ENCODE results near the gene SAMD10.
"Not testable (repeated sequence)": the region's sequence is repeated elsewhere in the genome, so short reads cannot be mapped to it uniquely, and the experiment has no call there.

Gene SAMD10

DNA sequence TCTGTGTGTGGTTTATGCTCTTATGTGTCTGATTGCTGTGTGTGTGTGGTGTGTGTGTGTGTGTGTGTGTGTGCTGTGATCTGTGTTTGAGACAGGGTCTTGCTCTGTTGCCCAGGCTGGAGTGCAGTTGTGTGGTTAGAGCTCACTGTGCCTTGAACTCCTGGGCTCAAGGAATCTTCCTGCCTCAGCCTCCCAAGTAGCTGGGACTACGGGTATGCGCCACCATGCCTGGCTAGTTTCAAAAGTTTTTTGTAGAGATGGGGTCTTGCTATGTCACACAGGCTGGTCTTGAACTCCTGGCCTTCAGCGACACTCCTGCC is 6.3 kb downstream of the SAMD10 start:
- no peak overlapping the region for H3K4me3 ChIP-seq (ENCODE audit: low read depth, low read length)
- in situ Hi-C loops (cut with HindIII; ENCODE audit: low sequenced_read_pairs), result no loop called here
- TF ChIP-seq CTCF (IDR thresholded peaks at IDR 0.05; ENCODE audit: low read depth, low read length, missing control alignments), result no peak
- no peak for DNase-seq (ENCODE audit: low read depth)

DNA sequence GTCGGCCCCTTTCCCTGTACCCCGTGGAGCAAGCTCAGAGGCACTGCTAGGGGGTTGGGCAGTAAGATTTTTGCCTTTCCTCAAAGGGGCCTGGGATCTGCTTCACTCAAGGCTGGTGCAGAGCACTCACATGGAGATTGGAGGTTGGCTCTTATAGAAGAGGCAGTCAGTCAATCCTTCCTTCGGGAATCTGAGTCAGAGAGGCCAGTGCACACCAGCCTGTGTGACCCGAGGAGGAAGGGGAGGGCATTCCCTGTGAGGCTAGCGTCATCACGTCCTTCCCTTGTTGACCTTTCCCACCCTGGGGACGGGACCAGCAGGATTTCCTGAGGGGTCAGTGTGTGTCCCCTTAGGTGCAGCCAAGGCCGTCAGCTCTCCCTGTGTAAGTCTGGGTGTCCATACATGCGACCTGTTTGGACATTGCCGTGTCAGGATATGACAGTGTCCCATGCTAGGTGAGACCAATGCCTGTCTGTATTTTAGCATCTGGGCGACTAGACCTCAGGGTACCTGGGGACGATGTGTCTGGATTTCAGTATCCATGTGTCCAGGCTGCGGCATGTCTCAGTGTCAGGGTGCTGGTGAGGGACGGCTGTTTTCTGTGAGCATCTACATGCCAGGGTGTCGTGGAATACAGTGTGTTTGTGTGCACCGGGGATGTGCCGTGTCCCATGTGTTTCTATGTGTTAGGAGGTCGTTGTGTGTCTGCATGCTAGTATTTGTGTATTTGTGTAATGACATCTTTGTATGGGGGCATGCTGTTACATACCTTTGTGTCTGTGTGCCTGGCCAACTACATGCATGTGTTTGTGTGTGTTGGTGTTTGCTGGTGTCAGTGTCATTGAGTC is 6.9 kb downstream of the SAMD10 start:
- DNase-seq (ENCODE audit: low read depth), result no peak
- no peak for TF ChIP-seq CTCF (IDR thresholded peaks at IDR 0.05; ENCODE audit: low read depth, low read length, missing control alignments)
- no peak overlapping the region for H3K4me3 ChIP-seq (ENCODE audit: low read depth, low read length)
- in situ Hi-C loops (cut with HindIII; ENCODE audit: low sequenced_read_pairs), result no loop called here

DNA sequence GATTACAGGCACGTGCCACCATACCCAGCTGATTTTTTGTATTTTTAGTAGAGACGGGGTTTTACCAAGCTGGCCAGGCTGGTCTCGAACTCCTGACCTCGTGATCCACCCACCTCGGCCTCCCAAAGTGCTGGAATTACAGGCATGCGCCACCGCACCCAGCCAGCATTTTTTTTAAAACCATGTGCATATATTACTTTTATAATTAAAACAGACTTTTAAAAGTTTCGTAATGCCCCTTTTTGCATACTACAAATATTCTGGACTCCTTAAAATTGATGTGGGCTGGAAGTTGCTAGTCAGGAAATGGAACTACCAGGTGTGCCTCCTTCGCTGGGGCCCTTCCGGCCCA is 7.5 kb downstream of the SAMD10 start:
- in situ Hi-C loops (cut with HindIII; ENCODE audit: low sequenced_read_pairs); H3K4me3 ChIP-seq (ENCODE audit: low read depth, low read length); DNase-seq (ENCODE audit: low read depth): not testable (repeated sequence)

DNA sequence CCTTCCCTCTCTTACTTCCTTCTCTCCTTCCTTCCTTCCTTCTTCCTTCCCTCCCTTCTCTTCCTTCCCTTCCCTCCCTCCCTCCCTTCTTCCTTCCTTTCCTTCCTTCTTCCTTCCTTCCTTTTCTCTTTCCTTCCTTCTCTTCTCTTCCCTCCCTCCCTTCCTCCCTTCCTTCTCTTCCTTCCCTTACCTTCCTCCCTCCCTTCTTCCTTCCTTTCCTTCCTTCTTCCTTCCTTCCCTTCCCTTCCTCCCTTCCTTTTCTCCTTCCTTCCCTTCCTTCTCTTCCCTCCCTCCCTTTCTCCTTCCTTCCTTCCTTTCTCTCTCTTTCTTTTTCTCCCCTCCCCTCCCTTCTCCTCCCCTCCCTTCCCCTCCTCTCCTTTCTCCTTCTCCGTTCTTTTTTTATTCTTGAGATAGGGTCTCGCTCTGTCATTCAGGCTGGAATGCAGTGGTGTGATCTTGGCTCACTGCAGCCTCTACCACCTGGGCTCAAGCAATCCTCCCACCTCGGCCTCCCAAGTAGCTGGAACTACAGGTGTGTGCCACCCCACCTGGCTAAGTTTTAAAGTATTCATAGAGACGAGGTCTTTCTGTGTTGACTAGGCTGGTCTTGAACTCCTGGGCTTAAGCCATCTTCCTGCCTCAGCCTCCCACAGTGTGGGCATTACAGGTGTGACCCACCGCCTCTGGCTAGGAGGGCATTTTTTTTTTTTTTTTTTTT is 8.6 kb downstream of the SAMD10 start:
- no peak for DNase-seq (ENCODE audit: low read depth)
- in situ Hi-C loops (cut with HindIII; ENCODE audit: low sequenced_read_pairs), result no loop called here
- no peak overlapping the region for H3K4me3 ChIP-seq (ENCODE audit: low read depth, low read length)
- no peak for TF ChIP-seq CTCF (IDR thresholded peaks at IDR 0.05; ENCODE audit: low read depth, low read length, missing control alignments)

GRCh38 chr20:63969838-63970713 is 9.4 kb downstream of the SAMD10 start, which contains the start of gene ZNF512B:
Gene ZNF512B, minus strand, starts transcription at chr20:63969930. Its CDS starts 1,980 bp downstream, at chr20:63967950.
- DNase-seq (ENCODE audit: low read depth), result no peak
- H3K4me3 ChIP-seq (ENCODE audit: low read depth, low read length), result peak within 1 kb of the TSS; percentile 71
- no peak for TF ChIP-seq CTCF (IDR thresholded peaks at IDR 0.05; ENCODE audit: low read depth, low read length, missing control alignments)
- in situ Hi-C loops (cut with HindIII; ENCODE audit: low sequenced_read_pairs), result no loop called here

GRCh38 chr20:63968928-63969760 is 10.3 kb downstream of the SAMD10 start:
- DNase-seq (ENCODE audit: low read depth), result no peak
- TF ChIP-seq CTCF (IDR thresholded peaks at IDR 0.05; ENCODE audit: low read depth, low read length, missing control alignments), result no peak
- in situ Hi-C loops (cut with HindIII; ENCODE audit: low sequenced_read_pairs), result no loop called here
- peak overlapping the region; percentile 71 for H3K4me3 ChIP-seq (ENCODE audit: low read depth, low read length)

Data from astrocyte of the cerebellum (primary cell).